Left colon (tissue), 2 donors: ENCODE data around the gene KRTAP10-8. TPM values are rescaled to one million over a fixed set of nuclear protein-coding genes. Genes with fewer than 3 reads are reported as not detected.
"Not testable (repeated sequence)": the region's sequence is repeated elsewhere in the genome, so short reads cannot be mapped to it uniquely, and the experiment has no call there.

Experiments
- ATAC-seq: fragments of 200-7000 bp; cut with Tn5 transposase; one replicate; pipeline ENCODE4 v1.9.1; 2020; ENCODE audit warnings: mild to moderate bottlenecking, moderate library complexity
- DNase-seq, 2 donors: peaks; one replicate each; pipeline ENCODE4 v3.0.0-alpha.2; 2020
- intact Hi-C, 2 donors: fragments of 100-400 bp; cut with DNase I in 1 of 2; cut with micrococcal nuclease in 1 of 2; formaldehyde crosslinking; loops; one replicate each; pipeline versions ENCODE4 v1.11.2 to v1.14.0; 2022; cut with DNase I, micrococcal nuclease
- total RNA-seq, 2 donors: library from RNA; stranded (reverse); fragmentation: NEBNext Ultra II Directional; extraction: Animal tissue kit (Norgen Biotek cat#: 25700); gene quantifications; one replicate each; pipeline ENCODE4 v1.2.1, GENCODE V29; 2021
- donor health status: DM: no; HTN: no; CAD: no.
- donor health status: DM: yes; HTN: yes; CAD: no.

The KRTAP10-8 gene
- total RNA-seq, 2 donors from 2014 or later = not detected

DNA sequence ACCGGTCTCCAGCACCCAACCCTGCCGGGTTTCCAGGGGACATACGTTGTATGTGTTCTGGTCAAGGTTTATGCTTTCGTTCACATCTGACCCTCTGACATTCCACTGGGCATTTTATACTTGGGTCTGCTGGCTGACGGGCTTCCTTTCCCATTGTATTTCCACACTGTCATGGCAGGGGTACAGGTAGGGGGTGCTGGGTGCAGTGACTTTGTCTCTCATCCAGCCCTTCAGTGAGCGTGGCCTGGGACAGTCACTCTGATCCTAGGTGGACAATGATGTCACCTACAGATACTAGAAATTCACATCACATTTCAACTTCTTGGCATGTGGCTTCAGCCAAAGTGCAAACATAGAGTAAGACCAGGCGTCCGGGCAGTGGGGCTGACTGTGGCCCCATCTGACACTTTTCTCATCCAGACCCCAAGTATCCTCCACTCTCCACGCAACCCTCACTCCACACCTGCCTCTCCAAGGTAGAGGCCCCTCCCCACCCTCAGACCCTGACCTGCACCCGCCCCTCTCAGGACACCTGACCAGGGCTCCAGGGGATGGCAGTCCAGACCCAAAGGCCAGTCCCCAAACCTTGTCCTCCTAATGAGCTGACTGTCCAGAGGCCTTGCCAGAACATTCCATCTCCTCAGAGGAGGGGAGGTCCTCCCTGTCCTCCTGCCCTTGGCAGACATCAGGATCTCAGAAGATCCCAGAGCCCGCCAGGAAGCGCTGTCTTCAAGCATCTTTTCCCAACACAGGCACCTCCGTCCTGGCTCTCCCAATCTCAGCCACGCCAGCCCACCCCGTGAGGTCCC lies 24.5 kb downstream of the KRTAP10-8 start:
- no peak for DNase-seq
- ATAC-seq = no peak
- intact Hi-C loops = no loop called here

DNA sequence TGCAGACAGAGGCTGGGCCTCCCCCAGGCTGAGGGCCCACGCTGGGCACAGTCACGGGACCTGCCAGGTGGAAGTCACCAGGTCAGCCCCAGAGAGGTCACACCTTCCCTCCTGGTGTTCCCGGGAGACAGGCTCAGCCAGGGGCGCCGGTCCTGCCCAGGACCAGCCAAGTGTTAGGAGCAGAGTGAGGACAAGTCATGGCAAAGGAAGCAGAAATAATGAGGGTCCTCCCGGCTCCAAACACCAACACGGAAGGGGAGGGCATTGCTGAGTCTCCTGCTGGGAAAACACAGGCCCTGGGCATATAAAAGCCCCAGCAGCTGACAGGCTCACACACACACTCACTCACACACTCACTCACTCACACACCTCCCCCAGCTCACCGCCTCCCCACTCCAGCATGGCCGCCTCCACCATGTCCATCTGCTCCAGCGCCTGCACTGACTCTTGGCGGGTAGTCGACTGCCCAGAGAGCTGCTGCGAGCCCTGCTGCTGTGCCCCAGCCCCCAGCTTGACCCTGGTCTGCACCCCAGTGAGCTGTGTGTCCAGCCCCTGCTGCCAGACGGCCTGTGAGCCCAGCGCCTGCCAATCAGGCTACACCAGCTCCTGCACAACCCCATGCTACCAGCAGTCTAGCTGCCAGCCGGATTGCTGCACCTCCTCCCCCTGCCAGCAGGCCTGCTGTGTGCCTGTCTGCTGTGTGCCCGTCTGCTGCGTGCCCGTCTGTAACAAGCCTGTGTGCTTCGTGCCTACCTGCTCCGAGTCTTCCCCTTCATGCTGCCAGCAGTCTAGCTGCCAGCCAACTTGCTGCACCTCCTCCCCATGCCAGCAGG lies 25.4 kb downstream of the KRTAP10-8 start, which contains the start of gene KRTAP10-10:
Gene KRTAP10-10, plus strand, starts transcription at position 339 of the 833 bp plus-strand sequence. Its CDS starts 62 bp downstream, at position 401.
- intact Hi-C loops = no loop called here
- no peak for ATAC-seq
- no peak for DNase-seq

DNA sequence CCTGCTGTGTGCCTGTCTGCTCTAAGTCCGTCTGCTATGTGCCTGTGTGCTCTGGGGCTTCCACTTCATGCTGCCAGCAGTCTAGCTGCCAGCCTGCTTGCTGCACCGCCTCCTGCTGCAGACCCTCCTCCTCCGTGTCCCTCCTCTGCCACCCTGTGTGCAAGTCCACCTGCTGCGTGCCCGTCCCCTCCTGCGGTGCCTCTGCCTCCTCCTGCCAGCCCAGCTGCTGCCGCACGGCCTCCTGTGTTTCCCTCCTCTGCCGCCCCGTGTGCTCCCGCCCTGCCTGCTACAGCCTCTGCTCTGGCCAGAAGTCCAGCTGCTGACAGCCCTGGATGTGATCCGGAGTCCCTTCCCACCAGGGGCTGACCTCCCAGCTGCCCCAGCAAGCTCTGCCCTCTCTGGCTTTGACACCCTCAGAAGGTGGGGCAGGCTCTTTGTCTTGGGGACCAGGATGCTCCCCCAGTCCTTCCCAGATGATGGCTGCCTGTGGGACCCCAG lies 26.0 kb downstream of the KRTAP10-8 start:
- DNase-seq, intact Hi-C loops, ATAC-seq: not testable (repeated sequence)

DNA sequence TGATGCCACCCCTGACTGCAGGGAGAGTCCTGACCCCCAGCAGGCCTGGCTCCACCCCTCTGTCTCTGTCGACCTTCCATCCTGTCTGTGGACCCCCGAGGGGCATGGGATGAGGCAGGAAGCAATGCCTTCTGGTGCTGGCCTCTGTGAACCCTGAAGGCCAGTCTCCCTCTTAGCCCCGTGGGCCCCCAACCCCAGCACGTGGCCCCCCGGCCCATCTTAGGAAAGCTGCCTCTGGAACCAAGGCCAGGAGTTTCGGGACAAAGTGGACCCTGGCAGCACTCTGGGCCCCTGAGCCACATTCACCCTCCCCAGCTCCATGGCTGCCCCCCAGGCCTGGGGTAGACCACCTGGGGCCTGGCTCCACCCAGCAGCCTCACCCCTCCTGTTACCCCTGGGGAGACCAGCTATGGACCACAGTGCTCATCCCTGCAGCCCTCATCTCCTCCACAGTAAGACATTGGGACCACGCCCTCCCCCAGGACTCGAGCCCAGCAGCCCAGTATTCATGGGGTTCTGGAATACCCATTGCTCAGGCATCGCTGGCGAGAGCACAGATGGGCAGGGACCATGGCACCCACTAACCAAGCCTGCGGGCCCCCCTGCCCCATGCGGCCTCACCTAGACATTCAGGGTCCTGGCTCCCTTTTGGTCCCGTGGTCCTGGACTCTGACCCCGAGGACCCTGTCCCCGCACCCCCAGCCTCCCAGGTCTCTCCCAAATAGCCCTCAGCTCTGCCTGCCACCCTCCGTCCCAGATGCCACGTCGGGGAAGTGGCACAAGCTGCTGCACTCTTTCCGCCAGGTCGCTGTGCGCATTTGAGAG lies 26.8 kb downstream of the KRTAP10-8 start:
- intact Hi-C loops, ATAC-seq, DNase-seq: not testable (repeated sequence)

DNA sequence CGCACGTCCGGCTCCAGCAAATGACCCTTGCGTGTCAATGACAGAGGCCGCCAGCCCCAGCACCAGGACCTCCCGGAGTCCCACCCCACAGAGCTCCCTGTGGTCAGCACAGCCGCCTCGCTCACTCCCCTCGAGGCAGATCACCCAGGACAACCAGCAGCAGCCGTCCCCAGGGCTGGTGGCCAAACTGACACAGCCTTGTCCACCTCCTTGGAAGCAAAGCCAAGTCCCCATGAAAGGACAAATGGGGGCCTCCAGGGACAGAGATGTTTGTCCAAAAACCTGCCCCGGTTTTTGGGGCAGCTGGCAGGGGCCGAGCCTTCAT lies 27.4 kb downstream of the KRTAP10-8 start:
- intact Hi-C loops = no loop called here

DNA sequence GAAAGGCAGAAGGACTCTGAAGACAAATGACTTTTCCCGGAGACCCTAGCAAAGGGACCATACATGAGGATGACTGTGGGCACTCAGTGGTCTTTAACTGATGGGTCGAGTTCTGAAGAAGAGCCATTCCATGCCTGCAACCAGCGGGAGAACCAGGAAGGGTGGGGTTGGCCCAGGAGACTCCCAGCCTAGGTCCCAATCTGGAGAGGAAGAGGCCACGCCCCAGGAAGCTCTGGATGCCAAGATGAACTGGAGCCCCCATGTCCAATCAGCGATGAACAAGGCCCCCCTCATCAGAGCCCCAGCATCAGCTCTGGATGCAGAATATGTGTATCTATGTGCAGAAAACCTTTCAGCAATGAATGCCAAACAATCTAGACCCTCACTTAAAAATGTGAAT lies 28.9 kb downstream of the KRTAP10-8 start:
- no peak for ATAC-seq
- intact Hi-C loops = no loop called here

More for the DNA sequence above, 27.4 kb downstream of the KRTAP10-8 start:
- DNase-seq = no peak
- no peak for ATAC-seq

DNA sequence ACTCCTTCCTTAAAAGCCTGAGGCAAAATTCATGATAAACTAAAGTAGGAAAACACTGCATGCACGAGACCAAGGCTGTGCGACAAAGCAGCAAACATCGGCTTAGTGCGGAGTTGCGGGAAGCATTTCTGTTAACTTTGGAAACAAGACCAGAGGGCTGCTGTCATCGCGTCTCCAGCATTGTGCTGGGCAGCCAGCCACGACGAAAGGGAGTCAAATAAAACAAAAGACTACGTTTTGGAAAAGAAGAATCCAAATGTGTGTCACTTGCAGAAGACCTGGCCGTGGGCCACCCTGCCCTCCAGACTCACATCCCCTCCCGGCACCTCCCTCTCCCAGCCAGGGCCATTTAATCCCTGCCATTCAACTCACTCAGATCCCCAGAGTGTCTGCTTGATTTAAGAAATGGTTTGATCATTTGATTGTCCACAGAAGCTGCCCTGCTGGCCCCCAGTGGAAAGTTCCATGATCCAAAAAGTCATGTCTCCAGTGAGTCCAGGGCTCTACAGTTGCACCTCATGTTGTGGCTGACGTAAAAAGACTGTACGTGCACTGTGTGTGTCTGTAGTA lies 31.9 kb downstream of the KRTAP10-8 start:
- intact Hi-C loops = no loop called here
- ATAC-seq (no peak), DNase-seq (no peak)

More for the DNA sequence above, 28.9 kb downstream of the KRTAP10-8 start:
- DNase-seq = no peak

DNA sequence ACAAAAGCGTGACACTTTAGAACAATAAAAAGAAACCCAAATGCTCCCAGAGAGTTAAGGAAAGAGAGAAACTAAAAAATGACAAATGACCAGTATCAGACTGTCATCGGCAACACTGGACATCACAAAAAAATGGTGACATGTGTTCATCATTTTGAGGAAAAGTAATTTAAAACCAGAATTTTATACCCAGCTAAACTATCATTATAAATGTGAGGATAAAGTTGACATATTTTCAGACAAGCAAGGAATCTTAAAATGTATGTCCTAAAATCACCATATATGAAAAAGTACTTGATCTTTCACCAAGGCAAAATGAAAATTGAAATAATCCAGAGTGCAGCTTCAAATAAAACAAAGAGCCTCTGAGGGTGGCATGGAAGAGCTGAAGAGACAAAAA lies 33.0 kb downstream of the KRTAP10-8 start:
- intact Hi-C loops = no loop called here
- no peak for DNase-seq
- ATAC-seq = no peak

DNA sequence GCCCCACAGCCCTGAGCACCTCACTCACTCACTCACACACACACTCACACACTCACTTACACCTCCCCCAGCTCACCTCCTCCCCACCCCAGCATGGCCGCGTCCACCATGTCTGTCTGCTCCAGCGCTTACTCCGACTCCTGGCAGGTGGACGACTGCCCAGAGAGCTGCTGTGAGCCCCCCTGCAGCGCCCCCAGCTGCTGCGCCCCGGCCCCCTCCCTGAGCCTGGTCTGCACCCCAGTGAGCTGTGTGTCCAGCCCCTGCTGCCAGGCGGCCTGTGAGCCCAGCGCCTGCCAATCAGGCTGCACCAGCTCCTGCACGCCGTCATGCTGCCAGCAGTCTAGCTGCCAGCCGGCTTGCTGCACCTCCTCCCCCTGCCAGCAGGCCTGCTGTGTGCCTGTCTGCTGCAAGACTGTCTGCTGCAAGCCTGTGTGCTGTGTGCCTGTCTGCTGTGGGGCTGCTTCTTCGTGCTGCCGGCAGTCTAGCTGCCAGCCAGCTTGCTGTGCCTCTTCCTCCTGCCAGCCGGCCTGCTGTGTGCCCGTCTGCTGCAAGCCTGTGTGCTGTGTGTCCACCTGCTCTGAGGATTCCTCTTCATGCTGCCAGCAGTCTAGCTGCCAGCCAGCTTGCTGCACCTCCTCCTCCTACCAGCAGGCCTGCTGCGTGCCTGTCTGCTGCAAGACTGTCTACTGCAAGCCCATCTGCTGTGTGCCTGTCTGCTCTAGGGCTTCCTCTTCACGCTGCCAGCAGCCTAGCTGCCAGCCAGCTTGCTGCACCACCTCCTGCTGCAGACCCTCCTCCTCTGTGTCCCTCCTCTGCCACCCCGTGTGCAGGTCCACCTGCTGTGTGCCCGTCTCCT lies 34.7 kb downstream of the KRTAP10-8 start, which contains the start of gene KRTAP10-11:
Gene KRTAP10-11, plus strand, starts transcription at position 49 of the 856 bp plus-strand sequence. Its CDS starts 45 bp downstream, at position 94.
- intact Hi-C loops, ATAC-seq, DNase-seq: not testable (repeated sequence)

DNA sequence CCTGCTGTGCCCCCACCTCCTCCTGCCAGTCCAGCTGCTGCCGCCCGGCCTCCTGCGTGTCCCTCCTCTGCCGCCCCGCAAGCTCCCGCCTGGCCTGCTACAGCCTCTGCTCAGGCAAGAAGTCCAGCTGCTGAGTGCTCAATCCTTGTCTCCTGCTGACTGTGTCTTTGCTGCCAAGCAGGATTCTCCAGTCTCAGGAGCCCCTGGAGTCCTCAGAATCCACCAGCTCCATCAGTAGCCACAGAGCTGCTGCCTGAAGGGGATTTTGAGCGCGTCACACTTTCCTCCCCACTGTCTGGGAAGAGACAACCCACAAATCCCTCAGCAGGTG lies 35.3 kb downstream of the KRTAP10-8 start:
- no peak for ATAC-seq
- DNase-seq = no peak
- intact Hi-C loops = no loop called here

DNA sequence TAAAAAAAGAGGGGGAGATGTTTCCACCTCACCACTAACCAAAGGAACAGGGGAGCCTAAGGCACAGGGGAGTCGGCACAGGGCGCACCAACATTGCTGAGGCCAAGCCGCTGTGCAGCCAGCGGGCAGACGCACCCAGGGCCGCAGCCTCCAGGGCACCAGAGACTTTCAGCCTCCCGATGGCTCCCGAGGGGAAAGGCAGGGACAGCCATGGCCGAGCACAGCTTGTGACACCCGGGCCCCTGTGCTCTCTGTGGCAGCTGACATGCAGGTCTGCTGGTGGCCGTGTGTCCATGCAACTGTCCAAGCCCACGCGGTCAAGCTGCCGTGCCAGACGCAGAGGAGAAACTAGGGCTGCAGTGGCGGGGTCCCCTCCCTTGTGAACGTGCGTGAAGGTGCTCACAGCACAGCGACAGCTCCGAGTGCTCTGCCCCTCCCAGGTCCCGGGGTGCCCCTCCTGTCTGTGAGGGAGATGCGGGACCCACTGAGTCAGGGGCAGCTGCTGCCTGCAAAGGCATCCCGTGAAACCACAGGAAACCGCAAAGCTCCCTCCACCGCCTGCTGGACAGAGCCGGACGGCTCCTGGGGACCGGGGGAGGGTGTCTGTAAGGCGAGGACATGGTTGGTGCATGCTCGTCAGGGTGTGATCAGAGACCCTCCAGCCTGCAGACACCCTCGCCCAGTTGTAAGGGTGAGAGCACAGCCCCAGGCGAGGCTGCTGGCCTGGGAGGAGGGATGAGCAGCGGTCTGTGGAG lies 36.9 kb downstream of the KRTAP10-8 start:
- ATAC-seq = no peak
- DNase-seq = no peak
- intact Hi-C loops = no loop called here

DNA sequence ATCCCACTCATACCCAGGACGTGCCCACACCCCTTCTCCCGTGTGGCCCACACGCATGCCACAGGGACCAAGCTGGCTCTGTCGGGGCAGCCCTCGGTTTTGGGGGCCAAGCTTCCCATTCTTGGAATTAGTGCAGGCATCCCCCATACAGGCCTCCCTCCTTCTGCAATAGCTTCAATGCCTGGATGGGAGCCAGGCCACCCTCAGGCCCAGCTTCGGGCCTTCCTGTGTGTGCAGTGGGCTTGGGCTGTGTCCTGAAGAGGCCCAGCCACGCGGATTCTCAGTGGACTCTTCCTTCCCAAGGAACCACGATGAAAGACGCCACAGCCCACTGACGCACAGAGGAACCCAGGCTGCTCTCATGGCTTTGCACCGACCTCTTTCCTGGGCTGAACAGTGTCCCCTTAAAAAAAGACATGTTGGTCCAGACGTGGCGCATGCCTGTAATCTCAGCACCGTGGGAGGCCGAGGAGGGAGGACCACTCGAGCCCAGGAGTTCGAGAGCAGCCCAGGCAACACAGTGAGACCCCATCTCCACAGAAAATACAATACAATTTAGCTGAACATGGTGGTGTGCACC lies 37.7 kb downstream of the KRTAP10-8 start:
- DNase-seq (no peak), ATAC-seq (no peak)
- intact Hi-C loops = no loop called here

DNA sequence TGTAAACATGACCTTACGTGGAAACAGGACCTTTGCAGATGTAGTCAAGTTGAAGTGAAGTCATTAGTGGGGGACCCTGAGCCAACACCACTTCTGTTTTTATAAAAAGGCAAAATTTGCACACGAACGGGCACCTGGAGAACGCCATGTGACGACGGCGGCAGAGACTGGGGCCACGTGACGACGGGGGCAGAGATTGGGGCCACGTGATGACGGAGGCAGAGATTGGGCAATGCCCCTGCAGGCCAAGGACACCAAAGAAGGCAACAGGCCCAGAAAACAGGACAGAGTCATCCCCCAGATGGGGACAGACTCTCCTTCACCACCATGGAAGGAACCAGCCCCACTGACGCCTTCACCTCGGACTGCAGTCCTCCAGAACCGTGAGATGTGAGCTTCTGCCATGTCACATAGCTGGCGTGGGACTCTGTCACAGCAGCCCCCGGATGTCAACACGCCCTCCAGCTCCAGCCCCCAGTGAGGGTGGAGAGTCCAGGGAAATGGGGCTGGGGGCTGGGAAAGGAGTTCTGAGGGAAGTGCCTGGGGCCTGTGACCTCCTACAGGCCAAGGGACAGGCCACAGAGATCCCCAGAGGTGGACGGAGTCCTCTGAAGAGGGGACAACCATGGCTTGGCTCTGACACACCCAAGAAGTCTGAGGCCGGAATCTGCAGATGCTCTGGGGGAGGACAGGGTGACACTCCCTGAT lies 38.5 kb downstream of the KRTAP10-8 start:
- intact Hi-C loops = no loop called here
- DNase-seq = no peak
- ATAC-seq = no peak

DNA sequence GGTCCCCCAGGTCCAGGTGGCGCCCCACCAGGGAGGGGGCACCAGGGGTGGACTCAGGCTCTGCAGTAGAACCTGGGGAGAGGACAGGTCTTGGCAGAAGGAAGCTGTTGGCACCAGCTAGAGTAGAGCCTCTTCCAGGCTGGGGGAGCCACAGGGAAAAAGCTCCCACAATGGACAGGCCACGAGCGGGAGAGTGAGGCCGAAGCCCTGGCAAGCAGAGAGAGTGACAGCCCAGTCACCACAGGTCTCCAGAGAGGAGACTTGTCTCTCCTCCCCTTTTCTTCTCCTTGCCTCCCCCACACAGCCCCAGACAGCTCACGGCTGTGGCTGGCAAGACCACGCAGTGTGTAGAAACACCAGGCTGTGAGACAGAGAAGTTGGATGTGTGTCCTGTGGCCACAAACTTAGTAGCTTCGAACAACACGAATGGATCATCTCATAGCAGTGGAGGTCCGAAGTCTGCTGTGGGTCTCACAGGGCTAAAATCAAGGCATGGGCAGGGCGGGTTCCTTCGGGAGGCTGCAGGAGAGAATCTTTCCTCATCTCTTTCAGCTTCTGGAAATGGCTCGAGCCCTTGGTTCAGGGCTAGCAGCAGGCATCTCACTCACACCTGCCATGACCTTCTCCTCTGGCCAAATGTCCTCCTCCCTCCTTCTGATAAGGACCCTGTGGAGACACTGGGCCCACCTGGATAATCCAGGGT lies 39.2 kb downstream of the KRTAP10-8 start:
- no peak for DNase-seq
- intact Hi-C loops = no loop called here
- ATAC-seq = no peak

DNA sequence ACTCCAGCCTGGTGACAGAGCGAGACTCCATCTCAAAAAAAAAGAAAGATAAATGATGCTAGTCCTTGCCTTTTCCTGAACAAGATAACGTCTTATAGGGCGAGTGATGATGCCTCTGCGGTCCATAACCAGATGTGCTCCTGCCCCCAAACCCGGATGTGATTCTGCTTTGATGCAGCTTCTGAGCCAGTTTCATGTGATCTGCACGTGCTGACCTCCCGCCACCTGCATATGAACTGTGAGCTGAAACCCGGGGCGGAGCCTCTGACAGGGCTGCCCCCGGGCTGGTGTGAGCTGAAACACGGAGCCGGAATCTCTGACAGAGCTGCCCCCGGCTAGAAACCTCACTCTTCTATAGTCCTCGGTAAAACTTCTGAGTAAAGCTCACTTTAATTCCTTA lies 41.2 kb downstream of the KRTAP10-8 start:
- intact Hi-C loops = no loop called here
- DNase-seq (no peak), ATAC-seq (no peak)
